Measurements from ENCODE around the gene GRAMD1A. TPM values are rescaled to one million over a fixed set of nuclear protein-coding genes. Genes with fewer than 3 reads are reported as not detected.

Gene GRAMD1A
- total RNA-seq, 4 donors from 2014 or later, result 14.2 to 32.1 (median 21.6) TPM

- Histone ChIP-seq H3K4me3 (no peak overlapping the region), H3K9me3 (peaks cover 7 to 8% of the 10 kb centered on the region in 2 donors), H3K27ac (no peak overlapping the region), H3K4me1 (peaks cover 0 to 7% (median 0%) of the 10 kb centered on the region in 4 donors), H3K27me3 (peaks cover 5% of the 10 kb centered on the region), H3K36me3 (no peaks in the 10 kb centered on the region)
- intact Hi-C loops (cut with DNase I; ENCODE audit: low total_unique reads) (no loop called here), in situ Hi-C loops (cut with MboI; ENCODE audit: low pct_ligation_motif_present in 1 of 4, low pct_unique_long_range_greater_than_20kb in 1 of 4, low sequenced_read_pairs in 3 of 4) (no loop called here)
- peak; percentile 91 for DNase-seq
- WGBS, 2 donors (ENCODE audit: low coverage in 1 of 2), result 12% methylated on average over 14 of the region's 14 CpGs; no CpG with 5 or more reads in 1 of the 2 donors
- TF ChIP-seq POLR2AphosphoS5 (IDR thresholded peaks at IDR 0.05), result no peak
- no peak for TF ChIP-seq POLR2A (IDR thresholded peaks at IDR 0.05)
- peak; percentile 85 to 93 (median 89) for TF ChIP-seq CTCF (IDR thresholded peaks at IDR 0.05)
- no peak for TF ChIP-seq EP300 (IDR thresholded peaks at IDR 0.05; ENCODE audit: low read depth)
These were observed 66.8 kb downstream of the GRAMD1A start for GRCh38 chr19:35066691-35067563.

- Histone ChIP-seq H3K36me3 (no peaks in the 10 kb centered on the region), H3K4me3 (no peak overlapping the region), H3K27me3 (peaks cover 5% of the 10 kb centered on the region), H3K27ac (no peak overlapping the region), H3K4me1 (peaks cover 0 to 7% (median 0%) of the 10 kb centered on the region in 4 donors), H3K9me3 (peaks cover 7 to 8% of the 10 kb centered on the region in 2 donors)
- intact Hi-C loops (cut with DNase I; ENCODE audit: low total_unique reads), result no loop called here
- WGBS, 2 donors (ENCODE audit: low coverage in 1 of 2), result 69 to 79% methylated on average over 10 of the region's 10 CpGs
- TF ChIP-seq POLR2A (IDR thresholded peaks at IDR 0.05) (no peak), POLR2AphosphoS5 (IDR thresholded peaks at IDR 0.05) (no peak), CTCF (IDR thresholded peaks at IDR 0.05) (no peak), EP300 (IDR thresholded peaks at IDR 0.05; ENCODE audit: low read depth) (no peak)
- in situ Hi-C loops (cut with MboI; ENCODE audit: low pct_ligation_motif_present in 1 of 4, low pct_unique_long_range_greater_than_20kb in 1 of 4, low sequenced_read_pairs in 3 of 4), result no loop called here
- DNase-seq, result no peak
These were observed 69.0 kb downstream of the GRAMD1A start for GRCh38 chr19:35068941-35069634.

GRCh38 chr19:35069696-35070095 is 69.6 kb downstream of the GRAMD1A start:
- in situ Hi-C loops (cut with MboI; ENCODE audit: low pct_ligation_motif_present in 1 of 4, low pct_unique_long_range_greater_than_20kb in 1 of 4, low sequenced_read_pairs in 3 of 4) (no loop called here), intact Hi-C loops (cut with DNase I; ENCODE audit: low total_unique reads) (no loop called here)
- no peak for DNase-seq
- 60 to 63% methylated on average over 1 of the region's 1 CpG for WGBS, 2 donors (ENCODE audit: low coverage in 1 of 2)
- Histone ChIP-seq H3K9me3 (peaks cover 7 to 8% of the 10 kb centered on the region in 2 donors), H3K27me3 (peaks cover 5% of the 10 kb centered on the region), H3K4me1 (peaks cover 0 to 7% (median 0%) of the 10 kb centered on the region in 4 donors), H3K27ac (no peak overlapping the region), H3K4me3 (no peak overlapping the region), H3K36me3 (no peaks in the 10 kb centered on the region)
- no peak for TF ChIP-seq POLR2A (IDR thresholded peaks at IDR 0.05)
- TF ChIP-seq CTCF (IDR thresholded peaks at IDR 0.05), result no peak
- TF ChIP-seq POLR2AphosphoS5 (IDR thresholded peaks at IDR 0.05), result no peak
- no peak for TF ChIP-seq EP300 (IDR thresholded peaks at IDR 0.05; ENCODE audit: low read depth)

- TF ChIP-seq CTCF (IDR thresholded peaks at IDR 0.05) (no peak), EP300 (IDR thresholded peaks at IDR 0.05; ENCODE audit: low read depth) (no peak), POLR2A (IDR thresholded peaks at IDR 0.05) (no peak)
- H3K27me3 ChIP-seq, result peaks cover 5% of the 10 kb centered on the region
- no peak for DNase-seq
- H3K4me1 ChIP-seq, result peaks cover 0 to 7% (median 0%) of the 10 kb centered on the region in 4 donors
- H3K27ac ChIP-seq, result no peak overlapping the region
- no peak overlapping the region for H3K4me3 ChIP-seq
- 89% methylated on average over 3 of the region's 3 CpGs; no CpG with 5 or more reads in 1 of the 2 donors for WGBS, 2 donors (ENCODE audit: low coverage in 1 of 2)
- H3K9me3 ChIP-seq, result peaks cover 7 to 8% of the 10 kb centered on the region in 2 donors
- in situ Hi-C loops (cut with MboI; ENCODE audit: low pct_ligation_motif_present in 1 of 4, low pct_unique_long_range_greater_than_20kb in 1 of 4, low sequenced_read_pairs in 3 of 4) (no loop called here), intact Hi-C loops (cut with DNase I; ENCODE audit: low total_unique reads) (no loop called here)
- H3K36me3 ChIP-seq, result no peaks in the 10 kb centered on the region
These were observed 70.3 kb downstream of the GRAMD1A start for GRCh38 chr19:35070471-35070870.

Data from transverse colon (tissue), 4 donors.